WERI-Rb-1 (cell line): ENCODE results near the gene KLF5.
"Not testable (repeated sequence)": the region's sequence is repeated elsewhere in the genome, so short reads cannot be mapped to it uniquely, and the experiment has no call there.

Experiments
- DNase-seq: peaks from one replicate; pipeline ENCODE4 v3.0.0-alpha.2; 2020
- H3K27ac ChIP-seq: fragments of 250-450 bp; sonication (Bioruptor Pico); 2 replicates; pipeline ENCODE4 v1.5.1; 2020; ENCODE audit warnings: mild to moderate bottlenecking, moderate library complexity
- H3K27me3 ChIP-seq: fragments of 250-450 bp; sonication (Bioruptor Pico); 2 replicates; pipeline ENCODE4 v1.5.1; 2021; ENCODE audit warnings: mild to moderate bottlenecking, low read depth, moderate library complexity; ENCODE audit not compliant: insufficient read depth, severe bottlenecking
- H3K36me3 ChIP-seq: fragments of 250-450 bp; sonication (Bioruptor Pico); 2 replicates; pipeline ENCODE4 v1.5.1; 2020; ENCODE audit warnings: mild to moderate bottlenecking, moderate library complexity
- H3K4me3 ChIP-seq: 2 replicates; pipeline ENCODE4 v1.5.1; 2011; ENCODE audit warnings: low read depth, mild to moderate bottlenecking, control low read depth, low read length
- H3K9me3 ChIP-seq: fragments of 250-450 bp; sonication (Bioruptor Pico); 2 replicates; pipeline ENCODE4 v1.5.1; 2021; ENCODE audit warnings: mild to moderate bottlenecking, moderate library complexity; ENCODE audit not compliant: severe bottlenecking
- TF ChIP-seq, protein P1 (sequence below): IDR thresholded peaks from 2 replicates; pipeline ENCODE4 v1.5.1; 2011; ENCODE audit warnings: low read depth, mild to moderate bottlenecking, control low read depth, inconsistent platforms, low read length

KLF5 gene

DNA sequence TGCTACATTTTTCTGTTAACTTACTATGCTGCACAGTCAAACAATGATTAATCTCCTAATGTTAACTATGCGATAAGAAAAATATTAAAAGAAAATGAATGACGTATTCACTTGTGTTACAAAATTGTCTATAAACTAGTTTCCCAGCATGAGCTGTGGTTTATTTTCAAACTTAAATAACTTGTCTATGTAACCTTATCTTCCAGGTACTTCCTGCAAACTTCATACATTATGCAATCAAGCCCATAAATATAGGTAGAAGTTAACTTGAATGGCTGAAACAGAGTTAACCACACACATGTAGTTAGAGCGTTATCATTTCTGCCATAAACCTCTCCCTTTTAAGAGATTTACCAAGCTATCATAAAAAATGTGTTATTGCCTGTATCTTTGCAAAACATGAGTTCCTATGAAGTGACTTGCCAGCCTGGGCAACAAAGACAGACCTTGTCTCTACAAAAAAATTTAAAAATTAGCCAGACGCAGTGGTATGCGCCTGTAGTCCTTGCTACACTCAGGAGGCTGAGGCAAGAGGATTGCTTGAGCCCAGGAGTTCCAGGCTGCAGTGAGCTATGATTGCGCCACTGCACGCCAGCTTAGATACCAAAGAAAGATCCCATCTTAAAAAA, 17.7 kb upstream of the KLF5 start:
- no peaks in the 10 kb centered on the region for H3K36me3 ChIP-seq
- no peak overlapping the region for H3K27ac ChIP-seq
- no peak overlapping the region for H3K4me3 ChIP-seq
- no peaks in the 10 kb centered on the region for H3K9me3 ChIP-seq
- TF ChIP-seq, protein P1, sequence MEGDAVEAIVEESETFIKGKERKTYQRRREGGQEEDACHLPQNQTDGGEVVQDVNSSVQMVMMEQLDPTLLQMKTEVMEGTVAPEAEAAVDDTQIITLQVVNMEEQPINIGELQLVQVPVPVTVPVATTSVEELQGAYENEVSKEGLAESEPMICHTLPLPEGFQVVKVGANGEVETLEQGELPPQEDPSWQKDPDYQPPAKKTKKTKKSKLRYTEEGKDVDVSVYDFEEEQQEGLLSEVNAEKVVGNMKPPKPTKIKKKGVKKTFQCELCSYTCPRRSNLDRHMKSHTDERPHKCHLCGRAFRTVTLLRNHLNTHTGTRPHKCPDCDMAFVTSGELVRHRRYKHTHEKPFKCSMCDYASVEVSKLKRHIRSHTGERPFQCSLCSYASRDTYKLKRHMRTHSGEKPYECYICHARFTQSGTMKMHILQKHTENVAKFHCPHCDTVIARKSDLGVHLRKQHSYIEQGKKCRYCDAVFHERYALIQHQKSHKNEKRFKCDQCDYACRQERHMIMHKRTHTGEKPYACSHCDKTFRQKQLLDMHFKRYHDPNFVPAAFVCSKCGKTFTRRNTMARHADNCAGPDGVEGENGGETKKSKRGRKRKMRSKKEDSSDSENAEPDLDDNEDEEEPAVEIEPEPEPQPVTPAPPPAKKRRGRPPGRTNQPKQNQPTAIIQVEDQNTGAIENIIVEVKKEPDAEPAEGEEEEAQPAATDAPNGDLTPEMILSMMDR: no peak
- DNase-seq: no peak
- H3K27me3 ChIP-seq: no peaks in the 10 kb centered on the region

DNA sequence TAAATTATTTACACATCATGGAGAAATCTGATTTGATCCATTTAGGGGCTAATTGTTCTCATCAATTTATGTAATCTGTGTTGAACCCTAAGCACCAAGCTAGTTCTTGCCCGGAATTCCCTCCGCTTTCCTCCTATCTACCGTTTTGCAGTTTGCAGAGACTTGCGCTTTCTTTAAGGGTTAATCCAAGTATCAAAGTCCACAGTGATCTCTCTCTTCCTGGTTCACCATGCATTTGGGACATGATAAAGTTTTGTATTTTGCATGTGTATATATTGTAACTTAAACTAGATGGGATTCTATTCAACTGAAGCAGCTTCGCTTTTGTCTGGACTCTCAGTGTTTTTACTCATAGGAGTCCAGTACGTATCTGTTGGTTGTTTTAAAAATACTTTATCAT, 13.8 kb upstream of the KLF5 start:
- H3K27ac ChIP-seq: no peak overlapping the region
- TF ChIP-seq, protein P1: no peak
- no peaks in the 10 kb centered on the region for H3K9me3 ChIP-seq
- DNase-seq: no peak
- H3K4me3 ChIP-seq: no peak overlapping the region
- no peaks in the 10 kb centered on the region for H3K36me3 ChIP-seq
- no peaks in the 10 kb centered on the region for H3K27me3 ChIP-seq

DNA sequence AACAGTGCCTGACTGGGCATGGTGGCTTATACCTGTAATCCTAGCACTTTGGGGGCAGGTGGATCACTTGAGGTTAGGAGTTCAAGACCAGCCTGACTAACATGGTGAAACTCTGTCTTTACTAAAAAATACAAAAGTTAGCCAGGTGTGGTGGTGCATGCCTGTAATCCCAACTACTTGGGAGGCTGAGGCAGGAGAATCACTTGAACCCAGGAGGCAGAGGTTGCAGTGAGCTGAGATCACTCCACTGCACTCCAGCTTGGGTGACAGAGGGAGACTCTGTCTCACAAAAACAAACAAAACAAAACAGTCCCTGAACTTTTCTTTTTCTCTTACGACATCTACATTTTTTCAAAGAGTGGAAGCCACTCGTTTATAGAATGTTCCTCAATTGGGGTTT, 10.2 kb upstream of the KLF5 start:
- not testable (repeated sequence) for H3K27ac ChIP-seq, H3K36me3 ChIP-seq, H3K9me3 ChIP-seq, H3K4me3 ChIP-seq, DNase-seq, H3K27me3 ChIP-seq

DNA sequence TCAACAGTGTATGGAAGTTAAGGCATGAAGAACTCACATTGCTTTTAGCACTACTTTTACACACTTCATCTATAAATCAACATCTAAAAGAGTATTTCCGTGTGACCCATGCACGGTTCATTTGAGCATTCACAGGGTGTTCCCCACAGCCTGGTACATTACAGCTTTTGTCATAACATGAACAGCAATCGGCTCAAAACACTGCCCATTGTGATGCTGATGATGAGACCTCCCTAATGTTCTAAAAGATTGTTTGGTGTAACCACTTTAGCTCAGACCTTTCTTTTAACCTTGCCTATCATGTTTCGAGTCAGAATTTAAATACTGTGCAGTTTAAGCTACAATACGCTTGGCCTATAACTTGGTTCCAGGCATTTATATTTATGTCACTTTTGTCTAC, 4.1 kb upstream of the KLF5 start:
- H3K9me3 ChIP-seq: no peaks in the 10 kb centered on the region
- H3K4me3 ChIP-seq: no peak overlapping the region
- no peak for DNase-seq
- H3K36me3 ChIP-seq: no peaks in the 10 kb centered on the region
- TF ChIP-seq, protein P1: no peak
- H3K27ac ChIP-seq: no peak overlapping the region
- no peaks in the 10 kb centered on the region for H3K27me3 ChIP-seq

DNA sequence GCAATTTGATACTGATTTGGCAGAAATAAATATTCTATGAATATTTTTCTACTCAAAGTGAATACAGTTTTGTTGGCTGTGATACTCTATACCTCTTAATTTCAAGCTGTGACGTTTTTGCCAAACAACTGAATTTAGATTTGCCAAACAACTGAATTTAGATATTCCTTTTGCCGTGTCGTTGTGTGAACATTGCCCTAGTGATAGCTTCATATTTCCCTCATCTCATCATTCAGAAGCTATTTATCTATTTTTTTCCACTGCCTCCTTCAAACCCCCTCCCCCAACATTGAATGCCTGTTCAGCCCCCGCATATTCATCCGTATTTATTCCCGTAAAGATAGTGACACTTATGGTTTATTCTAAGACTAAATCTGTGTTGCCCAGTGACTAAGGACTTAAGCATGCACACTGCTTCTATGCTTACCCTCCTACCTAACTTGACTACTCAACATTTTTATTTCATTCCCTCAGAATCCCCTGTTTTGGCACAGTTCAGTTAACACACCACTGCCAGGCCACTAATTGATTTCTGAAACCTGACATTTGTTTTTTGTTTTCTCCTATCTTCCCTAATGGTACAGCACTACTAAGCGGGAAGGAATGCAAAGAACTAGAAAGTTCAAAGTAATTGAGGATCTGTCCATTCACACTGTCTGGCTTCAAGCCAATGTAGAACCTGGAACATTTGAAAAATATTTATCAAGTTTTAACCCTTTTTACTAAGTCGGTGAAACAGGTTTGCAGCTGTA, 2.8 kb upstream of the KLF5 start:
- Histone ChIP-seq H3K4me3 (no peak overlapping the region), H3K36me3 (no peaks in the 10 kb centered on the region), H3K9me3 (no peaks in the 10 kb centered on the region), H3K27ac (no peak overlapping the region), H3K27me3 (no peaks in the 10 kb centered on the region)
- no peak for DNase-seq
- TF ChIP-seq, protein P1: no peak

DNA sequence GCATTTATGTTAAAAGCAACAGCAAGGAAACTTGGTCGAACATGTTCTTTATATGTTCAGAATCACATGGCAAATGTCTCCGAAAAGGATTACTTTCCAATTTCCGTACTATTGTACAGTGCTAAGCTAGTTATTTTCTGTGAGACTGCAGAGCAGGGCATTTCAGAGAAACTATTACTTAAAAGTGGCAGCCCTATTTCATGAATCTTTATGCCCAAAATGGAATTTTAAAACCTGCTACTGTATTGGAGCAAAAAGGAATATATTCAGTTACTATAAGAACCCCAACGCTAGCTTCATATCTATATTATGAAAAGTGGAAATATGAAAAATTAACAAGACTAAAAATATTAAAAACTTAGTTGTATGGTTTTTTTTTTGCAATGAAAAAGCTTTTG, 2.2 kb upstream of the KLF5 start:
- no peak for DNase-seq
- H3K27ac ChIP-seq: no peak overlapping the region
- TF ChIP-seq, protein P1: no peak
- H3K27me3 ChIP-seq: no peaks in the 10 kb centered on the region
- no peak overlapping the region for H3K4me3 ChIP-seq
- no peaks in the 10 kb centered on the region for H3K9me3 ChIP-seq
- no peaks in the 10 kb centered on the region for H3K36me3 ChIP-seq
